H1 (cell line): ENCODE data around the gene CNDP1. TPM values are rescaled to one million over a fixed set of nuclear protein-coding genes. Genes with fewer than 3 reads are reported as not detected.

ENCODE experiments used
- CTCF ChIA-PET: fragments of 300-600 bp; sonication (Branson Sonifier 250); formaldehyde crosslinking; loops from one replicate; lab custom pipeline; 2021; ENCODE audit not compliant: partially characterized antibody; lab: Charles Lee
- POLR2A ChIA-PET: fragments of 300-600 bp; sonication (Branson Sonifier 250); formaldehyde crosslinking; loops from one replicate; lab custom pipeline; 2021; ENCODE audit warnings: inconsistent platforms; ENCODE audit not compliant: partially characterized antibody; lab: Charles Lee
- DNase-seq, 2 experiments: peaks; one replicate each; pipeline versions ENCODE4 v3.0.0 to v3.0.0-alpha.2; 2010 to 2022; ENCODE audit warnings: low spot score in 2 of 2, low read depth in 1 of 2, mixed read lengths in 1 of 2
- FAIRE-seq: peaks from 2 replicates; lab custom pipeline; 2011; peaks lifted over from hg19 to GRCh38; lab: Jason Lieb, UNC
- H2AFZ ChIP-seq: 2 replicates; pipeline ENCODE4 v1.8.1; 2012; ENCODE audit warnings: low read length, inconsistent platforms
- H2AK5ac ChIP-seq: 2 replicates; pipeline ENCODE4 v1.6.1; 2013; ENCODE audit warnings: low read depth, low read length
- H2BK120ac ChIP-seq: replicated peaks from 2 replicates; pipeline ENCODE3; 2013; ENCODE audit warnings: low read depth, low read length, inconsistent platforms
- H2BK12ac ChIP-seq: 2 replicates; pipeline ENCODE4 v1.6.1; 2013; ENCODE audit warnings: low read depth, low read length
- H2BK15ac ChIP-seq: 2 replicates; pipeline ENCODE4 v1.6.1; 2013; ENCODE audit warnings: low read length
- H2BK20ac ChIP-seq: 2 replicates; pipeline ENCODE4 v1.6.1; 2013; ENCODE audit warnings: low read length
- H2BK5ac ChIP-seq: 2 replicates; pipeline ENCODE4 v1.6.1; 2013; ENCODE audit warnings: low read depth, low read length
- H3K14ac ChIP-seq: 2 replicates; pipeline ENCODE4 v1.6.1; 2013; ENCODE audit warnings: inconsistent platforms; ENCODE audit not compliant: insufficient read length
- H3K18ac ChIP-seq: 2 replicates; pipeline ENCODE4 v1.6.1; 2013; ENCODE audit warnings: low read length; ENCODE audit errors: extremely low read depth
- H3K23ac ChIP-seq: 2 replicates; pipeline ENCODE4 v1.6.1; 2013; ENCODE audit warnings: inconsistent platforms; ENCODE audit not compliant: insufficient read length
- H3K23me2 ChIP-seq: 2 replicates; pipeline ENCODE4 v1.6.1; 2013; ENCODE audit warnings: low read depth, low read length
- H3K27ac ChIP-seq: 2 replicates; pipeline ENCODE4 v1.6.1; 2011; ENCODE audit warnings: low read depth, low read length, inconsistent platforms
- H3K27me3 ChIP-seq, 4 experiments: replicated peaks in 1 of 4; 1 replicate in 1 of 4; 2 replicates in 3 of 4; pipeline versions ENCODE4 v1.6.1 to v1.8.1; 2011 to 2013; ENCODE audit warnings: low read length in 3 of 4, mild to moderate bottlenecking in 3 of 4, inconsistent platforms in 2 of 4, mixed read lengths in 2 of 4, moderate library complexity in 1 of 4; ENCODE audit not compliant: control insufficient read depth in 3 of 4, insufficient read depth in 3 of 4; ENCODE audit errors: extremely low read depth in 1 of 4
- H3K36me3 ChIP-seq, 4 experiments: 2 replicates each; pipeline versions ENCODE4 v1.6.1 to v1.8.1; 2011 to 2013; ENCODE audit warnings: mild to moderate bottlenecking in 4 of 4, low read length in 3 of 4, moderate library complexity in 2 of 4, control low read depth in 1 of 4, inconsistent platforms in 1 of 4; ENCODE audit not compliant: insufficient read depth in 4 of 4, control insufficient read depth in 2 of 4
- H3K4ac ChIP-seq: replicated peaks from 2 replicates; pipeline ENCODE3; 2013; ENCODE audit warnings: low read length, low read depth, mixed read lengths, inconsistent platforms; ENCODE audit not compliant: insufficient read length
- H3K4me1 ChIP-seq, 4 experiments: replicated peaks in 1 of 4; 1 replicate in 1 of 4; 2 replicates in 3 of 4; pipeline versions ENCODE4 v1.6.1 to v1.8.1; 2011 to 2013; ENCODE audit warnings: low read length in 3 of 4, inconsistent platforms in 2 of 4, mixed read lengths in 1 of 4; ENCODE audit not compliant: insufficient read depth in 4 of 4, control insufficient read depth in 3 of 4
- H3K4me2 ChIP-seq, 2 experiments: 2 replicates each; pipeline versions ENCODE4 v1.6.1 to v1.8.1; 2011 to 2013; ENCODE audit warnings: low read depth in 2 of 2, low read length in 2 of 2, control low read depth in 1 of 2, inconsistent platforms in 1 of 2, mild to moderate bottlenecking in 1 of 2; ENCODE audit not compliant: insufficient read depth in 1 of 2
- H3K4me3 ChIP-seq, 4 experiments: fragments of 200-600, 300-600 bp in 1 of 4; sonication (generic), shearing (Covaris generic), sonication (Bioruptor Twin) in 1 of 4; 2 replicates each; pipeline versions ENCODE4 v1.5.1 to v1.8.1; 2011 to 2016; ENCODE audit warnings: low read length in 4 of 4, low read depth in 3 of 4, control low read depth in 2 of 4, inconsistent platforms in 2 of 4, mild to moderate bottlenecking in 2 of 4, mixed read lengths in 1 of 4, moderate library complexity in 1 of 4; ENCODE audit not compliant: insufficient read depth in 2 of 4; ENCODE audit errors: extremely low read depth in 1 of 4
- H3K56ac ChIP-seq: replicated peaks from 2 replicates; pipeline ENCODE3; 2013; ENCODE audit warnings: low read depth, mild to moderate bottlenecking, mixed read lengths, low read length, inconsistent platforms; ENCODE audit not compliant: insufficient read length
- H3K79me1 ChIP-seq: 2 replicates; pipeline ENCODE4 v1.6.1; 2013; ENCODE audit warnings: low read depth, low read length, control low read depth
- H3K79me2 ChIP-seq, 2 experiments: 2 replicates each; pipeline versions ENCODE4 v1.6.1 to v1.8.1; 2012 to 2013; ENCODE audit warnings: low read length in 2 of 2, mild to moderate bottlenecking in 2 of 2, inconsistent platforms in 1 of 2; ENCODE audit not compliant: insufficient read depth in 2 of 2, control insufficient read depth in 1 of 2
- H3K9ac ChIP-seq, 4 experiments: replicated peaks in 1 of 4; 1 replicate in 1 of 4; 2 replicates in 3 of 4; pipeline versions ENCODE4 v1.6.1 to v1.8.1; 2011 to 2013; ENCODE audit warnings: low read depth in 3 of 4, low read length in 3 of 4, control low read depth in 2 of 4, mild to moderate bottlenecking in 2 of 4, moderate library complexity in 2 of 4, inconsistent platforms in 1 of 4; ENCODE audit errors: extremely low read depth in 1 of 4
- H3K9me3 ChIP-seq, 2 experiments: 2 replicates each; pipeline versions ENCODE4 v1.6.1 to v1.8.1; 2012 to 2013; ENCODE audit warnings: mild to moderate bottlenecking in 2 of 2, moderate library complexity in 2 of 2, control low read depth in 1 of 2, inconsistent platforms in 1 of 2, low read depth in 1 of 2, low read length in 1 of 2, mixed read lengths in 1 of 2; ENCODE audit not compliant: insufficient read depth in 2 of 2
- H4K20me1 ChIP-seq, 2 experiments: replicated peaks in 1 of 2; 2 replicates each; pipeline versions ENCODE3 to v1.8.1; 2011 to 2013; ENCODE audit warnings: inconsistent platforms in 2 of 2, low read length in 2 of 2, mild to moderate bottlenecking in 1 of 2; ENCODE audit not compliant: insufficient read depth in 2 of 2, control insufficient read depth in 1 of 2
- H4K5ac ChIP-seq: 2 replicates; pipeline ENCODE4 v1.6.1; 2013; ENCODE audit warnings: low read length, low read depth, mixed read lengths, inconsistent platforms; ENCODE audit not compliant: insufficient read length
- H4K8ac ChIP-seq: 2 replicates; pipeline ENCODE4 v1.8.0; 2013; ENCODE audit warnings: mild to moderate bottlenecking, moderate library complexity, low read length, inconsistent platforms; ENCODE audit not compliant: insufficient read depth; ENCODE audit errors: extremely low read depth
- H4K91ac ChIP-seq: replicated peaks from 2 replicates; pipeline ENCODE3; 2013; ENCODE audit warnings: low read length, mixed read lengths, inconsistent platforms; ENCODE audit not compliant: insufficient read length
- CEBPB ChIP-seq: IDR thresholded peaks from 2 replicates; pipeline ENCODE4 v1.6.1; 2012; ENCODE audit warnings: low read depth, low read length
- CREB1 ChIP-seq: IDR thresholded peaks from 2 replicates; pipeline ENCODE4 v1.6.1; 2012; ENCODE audit warnings: inconsistent platforms
- FOSL1 ChIP-seq: IDR thresholded peaks from 2 replicates; pipeline ENCODE4 v1.6.1; 2011; ENCODE audit warnings: mild to moderate bottlenecking, low read depth, low read length, moderate library complexity; ENCODE audit not compliant: insufficient read depth
- GABPA ChIP-seq: IDR thresholded peaks from 2 replicates; pipeline ENCODE4 v1.6.1; 2011; ENCODE audit warnings: mild to moderate bottlenecking, low read length, moderate library complexity, borderline replicate concordance; ENCODE audit not compliant: insufficient read depth
- HDAC6 ChIP-seq: IDR thresholded peaks from one replicate; pipeline ENCODE4 v1.7.1; 2012; ENCODE audit warnings: low read depth, mild to moderate bottlenecking, inconsistent platforms, low read length, moderate library complexity
- MAFK ChIP-seq: IDR thresholded peaks from 2 replicates; pipeline ENCODE4 v1.6.1; 2012; ENCODE audit warnings: low read depth, mild to moderate bottlenecking, improper control_type of control experiment, low read length
- PHF8 ChIP-seq: fragments of 200-600 bp; sonication (generic); conservative IDR thresholded peaks from 2 replicates; pipeline ENCODE4 v1.7.1; 2012; ENCODE audit warnings: low read depth, mild to moderate bottlenecking, inconsistent platforms, low read length, moderate library complexity
- RFX5 ChIP-seq: IDR thresholded peaks from 2 replicates; pipeline ENCODE4 v1.6.1; 2011; ENCODE audit warnings: low read depth, low read length, improper control_type of control experiment, borderline replicate concordance
- SIRT6 ChIP-seq: IDR thresholded peaks from one replicate; pipeline ENCODE4 v1.7.1; 2012; ENCODE audit warnings: low read length, inconsistent platforms
- SIX5 ChIP-seq: IDR thresholded peaks from 2 replicates; pipeline ENCODE4 v1.6.1; 2011; ENCODE audit warnings: mild to moderate bottlenecking, low read depth, low read length
- SP1 ChIP-seq: IDR thresholded peaks from 2 replicates; pipeline ENCODE4 v1.6.1; 2011; ENCODE audit warnings: low read depth, low read length
- SRF ChIP-seq: IDR thresholded peaks from 2 replicates; pipeline ENCODE4 v1.6.1; 2011; ENCODE audit warnings: mild to moderate bottlenecking, low read depth, low read length, moderate library complexity
- TBP ChIP-seq: IDR thresholded peaks from 2 replicates; pipeline ENCODE4 v1.6.1; 2011; ENCODE audit warnings: low read depth, low read length, improper control_type of control experiment
- TEAD4 ChIP-seq: IDR thresholded peaks from 2 replicates; pipeline ENCODE4 v1.6.1; 2012; ENCODE audit warnings: low read depth, low read length, inconsistent platforms, mixed read lengths
- WGBS, 2 experiments: shearing (Covaris generic) in 1 of 2; methylation state at CpG; one replicate each; pipeline versions ENCODE4 v1.1.6 to v1.1.7; 2013 to 2015; ENCODE audit warnings: low lambda C conversion rate in 2 of 2, mixed read lengths in 2 of 2, inconsistent platforms in 1 of 2, low coverage in 1 of 2, missing lambda C conversion rate in 1 of 2; ENCODE audit not compliant: insufficient replicate concordance in 2 of 2, insufficient coverage in 1 of 2, insufficient read length in 1 of 2; ENCODE audit errors: extremely low coverage in 1 of 2, missing lambda C conversion rate in 1 of 2; 5-methylcytosine and 5-hydroxymethylcytosine counted together
- polyA plus RNA-seq, 7 experiments: library from polyadenylated mRNA; depleted of rRNA in 3 of 7; stranded (reverse) in 5 of 7; unstranded in 2 of 7; fragments of >200 nt in 5 of 7; fragments of 200-250 nt in 2 of 7; gene quantifications; 1 replicate in 5 of 7; 2 replicates in 1 of 7; 4 replicates in 1 of 7; pipeline versions ENCODE4 v1.2.1 to v1.2.3, GENCODE V29; 2011 to 2013; ENCODE audit warnings: missing spikeins in 2 of 7, mixed read lengths in 2 of 7
- total RNA-seq: library from RNA; stranded (reverse); fragmentation: NEBNext Ultra II Directional; extraction: Animal tissue kit (Norgen Biotek cat#: 25700); gene quantifications from 2 replicates; pipeline ENCODE4 v1.2.1, GENCODE V29; 2021

Gene CNDP1
- total and polyA plus RNA-seq, 2 of the 8 experiments (the other 6 are each of a cell fraction or from before 2014, with no cell fraction given): 0.09 TPM; not detected in 1

DNA sequence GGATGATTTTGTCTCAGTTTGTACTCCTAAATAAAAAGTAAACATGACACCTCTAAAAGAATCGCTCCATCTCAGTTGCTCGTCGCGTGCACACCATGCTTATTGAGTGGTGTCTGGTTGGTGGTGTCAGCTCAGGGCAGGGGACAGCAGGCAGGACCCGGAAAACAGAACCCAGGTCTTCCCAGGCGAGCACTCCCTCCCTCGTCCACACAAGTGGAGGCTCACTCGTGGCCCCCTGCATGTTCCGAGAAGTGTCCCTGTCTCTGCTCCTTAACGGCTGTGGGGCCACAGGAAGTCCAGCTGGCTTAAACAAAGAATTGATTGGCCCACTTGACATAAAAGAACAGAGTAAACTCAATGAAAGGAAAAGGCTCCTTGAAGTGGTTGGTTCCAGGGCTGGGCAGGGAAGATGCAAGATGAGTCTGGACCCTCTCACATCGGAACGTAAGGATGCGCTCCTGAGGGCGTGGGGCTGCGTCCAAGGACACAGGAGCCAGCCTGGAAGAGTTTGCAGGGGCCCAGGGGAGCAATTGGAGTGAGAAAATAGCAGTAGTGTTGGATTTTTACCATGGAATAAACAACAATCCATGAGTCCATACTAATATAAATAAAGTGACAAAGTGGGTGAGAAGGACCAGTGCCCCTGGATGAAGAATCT lies 13.1 kb upstream of the CNDP1 start:
- Histone ChIP-seq H3K23me2 (no peaks in the 10 kb centered on the region), H3K4me3 (no peak overlapping the region), H3K14ac (no peak overlapping the region), H3K4me2 (no peak overlapping the region), H4K8ac (no peak overlapping the region), H3K18ac (no peak overlapping the region), H3K56ac (no peak overlapping the region), H2BK12ac (no peak overlapping the region), H2BK5ac (no peak overlapping the region), H2BK20ac (no peak overlapping the region), H4K5ac (no peak overlapping the region), H2AFZ (no peak overlapping the region), H3K27me3 (no peaks in the 10 kb centered on the region), H3K23ac (no peak overlapping the region), H2AK5ac (no peak overlapping the region), H4K20me1 (no peaks in the 10 kb centered on the region), H2BK120ac (no peak overlapping the region), H4K91ac (no peak overlapping the region), H3K9me3 (peaks cover 0 to 7% of the 10 kb centered on the region in 2 experiments; a peak in 2 of 4 replicates), H3K4me1 (no peaks in the 10 kb centered on the region; a peak in 1 of 7 replicates), H2BK15ac (no peak overlapping the region), H3K79me2 (no peaks in the 10 kb centered on the region), H3K27ac (no peak overlapping the region), H3K4ac (no peak overlapping the region), H3K36me3 (peaks cover 4 to 58% (median 37%) of the 10 kb centered on the region in 4 experiments), H3K79me1 (no peaks in the 10 kb centered on the region), H3K9ac (no peak overlapping the region)
- 94% methylated on average over 15 of the region's 15 CpGs; no CpG with 5 or more reads in 1 of the 2 experiments for WGBS, 2 experiments
- POLR2A ChIA-PET: interaction anchor here (1.3 to 2.1 kb wide), 6 partner anchors 8 to 62 kb away, joined by 3 to 9 read pairs (median 6); partner anchors contain the start of gene CNDP2
- FAIRE-seq (no peak), DNase-seq (no peak)
- TF ChIP-seq CEBPB (no peak), TEAD4 (no peak), RFX5 (no peak), FOSL1 (no peak), SIX5 (no peak), PHF8 (no peak), SP1 (no peak), SIRT6 (no peak), CREB1 (no peak), HDAC6 (no peak), MAFK (no peak), GABPA (no peak), SRF (no peak), TBP (no peak)
- CTCF ChIA-PET: interaction anchor here (2.3 kb wide), 1 partner anchor 30 kb away, joined by 11 read pairs; no protein-coding TSS in a partner anchor
